Panc1 (cell line): Measurements from ENCODE around the gene MACIR. TPM values are rescaled to one million over a fixed set of nuclear protein-coding genes. Genes with fewer than 3 reads are reported as not detected.

Source experiments
- ATAC-seq: fragments of 200-7000 bp; cut with Tn5 transposase; 2 replicates; pipeline ENCODE4 v1.9.1; 2020; ENCODE audit warnings: mild to moderate bottlenecking, moderate library complexity
- BruUV-seq: library from RNA; stranded (reverse); fragments of 400-500 nt; replicated peaks from 2 replicates; lab custom pipeline; 2021; lab: Mats Ljungman, UMichigan
- CTCF ChIA-PET: fragments of 300-600 bp; sonication (Branson Sonifier 250); formaldehyde crosslinking; loops from one replicate; lab custom pipeline; 2022; ENCODE audit warnings: antibody characterized with exemption; lab: Charles Lee
- POLR2A ChIA-PET: fragments of 300-600 bp; sonication (Branson Sonifier 250); formaldehyde crosslinking; loops from one replicate; lab custom pipeline; 2022; ENCODE audit warnings: antibody characterized with exemption; lab: Charles Lee
- DNase-seq: peaks from one replicate; pipeline ENCODE4 v3.0.0-alpha.2; 2010; ENCODE audit warnings: low read depth, low spot score
- H3K27ac ChIP-seq: 2 replicates; pipeline ENCODE4 v1.5.1; 2011; ENCODE audit warnings: mild to moderate bottlenecking, low read length, inconsistent platforms
- H3K27me3 ChIP-seq: fragments of 200-500 bp; sonication (Bioruptor generic); 2 replicates; pipeline ENCODE4 v1.6.0; 2014; ENCODE audit warnings: low read length, inconsistent platforms; ENCODE audit not compliant: control insufficient read depth, insufficient read depth
- H3K36me3 ChIP-seq: fragments of 200-500 bp; sonication (Bioruptor generic); 2 replicates; pipeline ENCODE4 v1.5.1; 2014; ENCODE audit warnings: inconsistent platforms, mild to moderate bottlenecking, low read length, moderate library complexity; ENCODE audit not compliant: control insufficient read depth, insufficient read depth
- H3K4me1 ChIP-seq: 2 replicates; pipeline ENCODE4 v1.5.1; 2011; ENCODE audit warnings: inconsistent platforms, mild to moderate bottlenecking, low read length, moderate library complexity; ENCODE audit not compliant: control insufficient read depth, insufficient read depth
- H3K4me3 ChIP-seq, 2 experiments: 2 replicates each; pipeline ENCODE4 v1.5.1; 2011 to 2012; ENCODE audit warnings: low read depth in 2 of 2, low read length in 2 of 2, mild to moderate bottlenecking in 2 of 2, inconsistent platforms in 1 of 2, moderate library complexity in 1 of 2
- H3K9me3 ChIP-seq: fragments of 200-500 bp; sonication (Bioruptor generic); 2 replicates; pipeline ENCODE4 v1.5.1; 2014; ENCODE audit warnings: low read depth, mild to moderate bottlenecking, inconsistent platforms, low read length, moderate library complexity; ENCODE audit not compliant: control insufficient read depth, insufficient read depth
- POLR2AphosphoS5 ChIP-seq: IDR thresholded peaks from 2 replicates; pipeline ENCODE4 v1.6.1; 2012; ENCODE audit warnings: mild to moderate bottlenecking, low read depth, low read length, moderate library complexity
- SIN3A ChIP-seq: IDR thresholded peaks from 2 replicates; pipeline ENCODE4 v1.6.1; 2012; ENCODE audit warnings: low read depth, mild to moderate bottlenecking, low read length, moderate library complexity, borderline replicate concordance; ENCODE audit not compliant: insufficient read depth
- TCF7L2 ChIP-seq: IDR thresholded peaks from 2 replicates; pipeline ENCODE4 v1.6.1; 2011; ENCODE audit warnings: mild to moderate bottlenecking, low read depth, low read length, inconsistent platforms
- in situ Hi-C: cut with HindIII; loops from 2 replicates; pipeline ENCODE4 v1.10.0; 2016; ENCODE audit warnings: low sequenced_read_pairs, low pct_unique_long_range_greater_than_20kb
- intact Hi-C: fragments of 100-400 bp; cut with micrococcal nuclease; formaldehyde crosslinking; loops from one replicate; pipeline ENCODE4 v1.10.0; 2022; ENCODE audit not compliant: unreplicated experiment
- total RNA-seq: library from RNA; stranded (reverse); gene quantifications from one replicate; pipeline ENCODE4 v1.2.1, GENCODE V29; 2021; ENCODE audit not compliant: unreplicated experiment
- TF ChIP-seq, protein P1 (sequence below): fragments of 450-650 bp; IDR thresholded peaks from 2 replicates; pipeline ENCODE4 v1.5.1; 2017; ENCODE audit warnings: mild to moderate bottlenecking
- TF ChIP-seq, protein P2 (sequence below), 2 experiments: IDR thresholded peaks; 2 replicates each; pipeline ENCODE4 v1.6.1; 2011 to 2012; ENCODE audit warnings: low read depth in 2 of 2, control low read depth in 1 of 2, low read length in 1 of 2, mild to moderate bottlenecking in 1 of 2, moderate library complexity in 1 of 2; ENCODE audit not compliant: insufficient read depth in 1 of 2

Gene MACIR
- total RNA-seq, 1 experiment from 2014 or later, result 11.0 TPM

DNA sequence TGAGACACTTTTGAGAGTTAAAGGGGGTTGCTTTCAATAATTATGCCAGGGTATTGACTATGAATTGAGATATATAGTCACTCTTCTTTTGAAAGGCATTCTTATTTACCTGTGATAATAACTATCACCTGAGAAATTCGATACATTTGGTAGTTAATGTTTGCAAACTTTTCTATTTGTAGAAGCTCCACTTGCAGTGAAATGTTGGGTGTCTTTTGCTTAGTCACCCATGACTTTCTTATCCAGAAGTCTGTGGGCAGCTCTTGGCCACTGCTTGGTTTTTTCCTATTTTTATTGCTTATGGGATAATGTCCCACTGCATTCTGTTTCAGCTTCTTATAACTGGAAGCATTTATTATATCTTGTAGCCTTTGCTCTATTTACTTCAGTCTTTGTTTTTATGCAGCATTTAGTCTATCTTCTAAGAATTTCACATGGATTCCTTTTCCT lies 3.9 kb downstream of the MACIR start:
- TF ChIP-seq, protein P1, sequence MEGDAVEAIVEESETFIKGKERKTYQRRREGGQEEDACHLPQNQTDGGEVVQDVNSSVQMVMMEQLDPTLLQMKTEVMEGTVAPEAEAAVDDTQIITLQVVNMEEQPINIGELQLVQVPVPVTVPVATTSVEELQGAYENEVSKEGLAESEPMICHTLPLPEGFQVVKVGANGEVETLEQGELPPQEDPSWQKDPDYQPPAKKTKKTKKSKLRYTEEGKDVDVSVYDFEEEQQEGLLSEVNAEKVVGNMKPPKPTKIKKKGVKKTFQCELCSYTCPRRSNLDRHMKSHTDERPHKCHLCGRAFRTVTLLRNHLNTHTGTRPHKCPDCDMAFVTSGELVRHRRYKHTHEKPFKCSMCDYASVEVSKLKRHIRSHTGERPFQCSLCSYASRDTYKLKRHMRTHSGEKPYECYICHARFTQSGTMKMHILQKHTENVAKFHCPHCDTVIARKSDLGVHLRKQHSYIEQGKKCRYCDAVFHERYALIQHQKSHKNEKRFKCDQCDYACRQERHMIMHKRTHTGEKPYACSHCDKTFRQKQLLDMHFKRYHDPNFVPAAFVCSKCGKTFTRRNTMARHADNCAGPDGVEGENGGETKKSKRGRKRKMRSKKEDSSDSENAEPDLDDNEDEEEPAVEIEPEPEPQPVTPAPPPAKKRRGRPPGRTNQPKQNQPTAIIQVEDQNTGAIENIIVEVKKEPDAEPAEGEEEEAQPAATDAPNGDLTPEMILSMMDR, result no peak
- TF ChIP-seq, protein P2, sequence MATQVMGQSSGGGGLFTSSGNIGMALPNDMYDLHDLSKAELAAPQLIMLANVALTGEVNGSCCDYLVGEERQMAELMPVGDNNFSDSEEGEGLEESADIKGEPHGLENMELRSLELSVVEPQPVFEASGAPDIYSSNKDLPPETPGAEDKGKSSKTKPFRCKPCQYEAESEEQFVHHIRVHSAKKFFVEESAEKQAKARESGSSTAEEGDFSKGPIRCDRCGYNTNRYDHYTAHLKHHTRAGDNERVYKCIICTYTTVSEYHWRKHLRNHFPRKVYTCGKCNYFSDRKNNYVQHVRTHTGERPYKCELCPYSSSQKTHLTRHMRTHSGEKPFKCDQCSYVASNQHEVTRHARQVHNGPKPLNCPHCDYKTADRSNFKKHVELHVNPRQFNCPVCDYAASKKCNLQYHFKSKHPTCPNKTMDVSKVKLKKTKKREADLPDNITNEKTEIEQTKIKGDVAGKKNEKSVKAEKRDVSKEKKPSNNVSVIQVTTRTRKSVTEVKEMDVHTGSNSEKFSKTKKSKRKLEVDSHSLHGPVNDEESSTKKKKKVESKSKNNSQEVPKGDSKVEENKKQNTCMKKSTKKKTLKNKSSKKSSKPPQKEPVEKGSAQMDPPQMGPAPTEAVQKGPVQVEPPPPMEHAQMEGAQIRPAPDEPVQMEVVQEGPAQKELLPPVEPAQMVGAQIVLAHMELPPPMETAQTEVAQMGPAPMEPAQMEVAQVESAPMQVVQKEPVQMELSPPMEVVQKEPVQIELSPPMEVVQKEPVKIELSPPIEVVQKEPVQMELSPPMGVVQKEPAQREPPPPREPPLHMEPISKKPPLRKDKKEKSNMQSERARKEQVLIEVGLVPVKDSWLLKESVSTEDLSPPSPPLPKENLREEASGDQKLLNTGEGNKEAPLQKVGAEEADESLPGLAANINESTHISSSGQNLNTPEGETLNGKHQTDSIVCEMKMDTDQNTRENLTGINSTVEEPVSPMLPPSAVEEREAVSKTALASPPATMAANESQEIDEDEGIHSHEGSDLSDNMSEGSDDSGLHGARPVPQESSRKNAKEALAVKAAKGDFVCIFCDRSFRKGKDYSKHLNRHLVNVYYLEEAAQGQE (IDR thresholded peaks at IDR 0.05; ENCODE audit: insufficient read depth in 1 of 2, low read depth in 2 of 2, low read length in 1 of 2), result no peak
- TF ChIP-seq TCF7L2 (no peak), SIN3A (no peak), POLR2AphosphoS5 (no peak)
- POLR2A ChIA-PET, result no interaction called here
- no peak overlapping the region for H3K4me3 ChIP-seq
- no peak overlapping the region for H3K27ac ChIP-seq
- CTCF ChIA-PET, result no interaction called here
- in situ Hi-C loops, result no loop called here
- no peaks in the 10 kb centered on the region for H3K9me3 ChIP-seq
- ATAC-seq, result no peak
- DNase-seq, result no peak
- no peaks in the 10 kb centered on the region for H3K27me3 ChIP-seq
- BruUV-seq, result no TSS peak
- intact Hi-C loops, result no loop called here
- H3K4me1 ChIP-seq, result peaks cover 25% of the 10 kb centered on the region
- H3K36me3 ChIP-seq, result no peaks in the 10 kb centered on the region; the same call in 1 of the 2 replicates

DNA sequence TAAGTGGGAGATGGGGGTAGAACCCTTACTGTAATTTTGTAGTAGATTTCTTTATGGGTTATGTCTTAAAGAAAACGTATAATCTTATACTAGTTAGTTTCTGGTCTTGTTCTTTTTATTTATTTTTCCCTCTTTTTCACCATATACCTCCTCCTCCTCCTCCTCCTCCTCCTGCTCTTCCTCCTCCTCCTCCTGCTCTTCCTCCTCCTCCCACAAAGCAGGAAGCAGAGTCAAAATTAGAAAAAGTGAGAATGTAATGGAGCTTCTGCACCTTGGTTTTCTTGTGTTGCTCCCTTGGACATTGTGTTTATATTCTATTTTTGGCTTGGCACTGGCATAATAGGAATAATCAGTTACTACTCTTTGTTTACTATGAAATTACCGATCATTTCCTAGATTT lies 4.5 kb downstream of the MACIR start:
- Histone ChIP-seq H3K4me1 (peaks cover 20% of the 10 kb centered on the region), H3K36me3 (no peaks in the 10 kb centered on the region; the same call in 1 of the 2 replicates), H3K27me3 (no peaks in the 10 kb centered on the region), H3K27ac (no peak overlapping the region), H3K9me3 (no peaks in the 10 kb centered on the region), H3K4me3 (no peak overlapping the region)
- DNase-seq (no peak), ATAC-seq (no peak)
- TF ChIP-seq, protein P2 (IDR thresholded peaks at IDR 0.05; ENCODE audit: insufficient read depth in 1 of 2, low read depth in 2 of 2, low read length in 1 of 2), result no peak
- no peak for TF ChIP-seq POLR2AphosphoS5
- no peak for TF ChIP-seq TCF7L2
- ChIA-PET POLR2A (no interaction called here), CTCF (no interaction called here)
- intact Hi-C loops (no loop called here), in situ Hi-C loops (no loop called here)
- BruUV-seq, result no TSS peak
